GM18907 (cell line): ENCODE results near the gene GNPDA1.

Experiments used
- ATAC-seq: cut with Tn5 transposase; IDR thresholded peaks from one replicate; pipeline ENCODE4 v1.9.1; 2021; ENCODE audit warnings: mild to moderate bottlenecking, moderate library complexity; ENCODE audit not compliant: unreplicated experiment

Gene GNPDA1

DNA sequence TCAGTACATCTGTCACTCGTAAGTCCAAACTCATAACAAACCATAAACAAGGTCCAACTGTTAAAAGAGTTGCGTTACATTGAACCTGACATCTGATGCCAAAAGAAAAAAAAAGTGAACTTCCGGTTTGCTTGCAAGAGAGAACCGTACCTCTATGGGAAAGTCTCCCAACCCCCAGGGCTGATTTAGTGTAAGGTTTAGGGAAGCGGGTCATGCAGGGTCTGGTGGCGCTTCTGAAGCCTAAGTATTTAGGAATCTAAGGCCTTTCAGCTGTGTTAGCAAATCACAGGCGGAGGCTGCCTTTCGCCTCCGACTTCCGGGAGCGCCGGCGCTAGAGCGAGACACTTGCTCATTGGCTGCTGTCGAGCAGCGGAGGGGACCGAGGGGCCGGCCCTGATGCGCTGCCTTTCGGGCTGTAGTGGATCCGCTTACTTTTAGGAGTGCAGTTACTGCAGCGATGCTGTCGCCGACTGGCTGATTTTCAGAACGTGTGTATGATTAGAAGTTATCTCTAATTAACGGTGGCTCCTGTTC is 12.0 kb upstream of the GNPDA1 start:
- peak; percentile 100 for ATAC-seq

DNA sequence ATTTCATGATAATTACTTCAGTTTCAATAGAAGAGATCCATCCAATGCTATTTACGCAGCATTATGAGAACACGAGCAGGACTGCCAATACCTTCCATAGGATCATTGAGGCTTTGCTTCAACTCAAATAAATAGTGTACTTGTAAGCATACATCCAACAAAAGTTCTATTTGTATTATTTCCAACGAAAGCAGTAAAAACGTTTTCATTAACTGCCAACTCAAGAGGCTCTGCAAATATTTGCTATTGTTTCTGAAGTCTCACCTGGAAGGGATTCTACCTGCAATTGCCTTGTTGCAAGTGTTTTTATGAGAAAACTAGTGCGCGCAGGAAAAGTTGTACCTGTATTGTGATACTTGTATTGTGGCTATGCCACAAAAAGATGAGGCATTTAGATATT is 11.0 kb upstream of the GNPDA1 start:
- ATAC-seq: no peak

DNA sequence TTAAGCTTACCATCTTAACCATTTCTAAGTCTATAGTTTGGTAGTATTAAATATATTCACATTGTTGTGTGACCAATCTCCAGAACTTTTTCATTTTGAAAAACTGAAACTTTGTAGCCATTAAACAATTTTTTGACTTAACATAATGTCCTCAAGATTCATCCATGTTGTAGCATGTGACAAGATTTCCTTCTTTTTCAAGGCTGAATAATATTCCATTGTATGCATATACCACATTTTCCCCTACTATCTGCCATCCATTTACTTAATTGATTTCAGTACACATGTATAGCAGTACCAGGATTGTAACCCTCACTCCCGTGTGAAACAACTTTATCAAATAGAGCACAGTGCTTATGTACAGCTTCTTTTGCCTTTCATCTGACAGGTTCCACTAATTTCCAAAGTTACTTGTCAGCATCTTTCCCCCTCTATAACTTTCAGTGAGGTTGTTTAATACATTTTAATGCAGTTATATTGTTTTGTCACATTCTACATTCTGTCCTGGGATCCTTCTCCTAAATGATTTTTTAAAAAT is 7.4 kb upstream of the GNPDA1 start:
- no peak for ATAC-seq

DNA sequence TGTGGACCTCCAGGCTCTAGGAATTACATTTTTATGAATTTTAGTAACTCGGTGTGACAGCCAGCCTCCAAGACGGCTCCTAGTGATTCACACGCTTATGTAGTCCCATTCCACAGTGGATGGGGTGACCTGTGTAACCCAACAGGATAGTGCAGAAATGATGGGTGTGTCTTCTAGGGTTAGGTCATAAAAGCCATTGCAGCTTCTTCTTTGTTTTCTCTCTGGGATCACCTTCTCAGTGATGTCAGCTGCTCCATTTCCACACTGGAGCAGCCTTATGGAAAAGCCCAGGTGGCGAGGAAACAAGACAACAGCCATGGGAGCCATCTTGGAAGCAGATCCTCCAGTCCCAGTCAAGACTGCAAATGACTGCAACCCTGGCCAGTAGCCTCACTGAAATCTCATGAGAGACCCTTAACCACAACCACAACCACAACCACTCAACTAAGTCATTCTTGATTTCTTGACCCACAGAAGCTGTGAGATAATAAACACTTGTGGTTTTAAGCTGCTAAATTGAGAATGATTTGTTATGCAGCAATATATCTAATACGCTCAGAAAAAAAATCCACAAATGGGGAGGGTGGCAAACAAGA is 5.1 kb upstream of the GNPDA1 start:
- ATAC-seq: peak; percentile 50

DNA sequence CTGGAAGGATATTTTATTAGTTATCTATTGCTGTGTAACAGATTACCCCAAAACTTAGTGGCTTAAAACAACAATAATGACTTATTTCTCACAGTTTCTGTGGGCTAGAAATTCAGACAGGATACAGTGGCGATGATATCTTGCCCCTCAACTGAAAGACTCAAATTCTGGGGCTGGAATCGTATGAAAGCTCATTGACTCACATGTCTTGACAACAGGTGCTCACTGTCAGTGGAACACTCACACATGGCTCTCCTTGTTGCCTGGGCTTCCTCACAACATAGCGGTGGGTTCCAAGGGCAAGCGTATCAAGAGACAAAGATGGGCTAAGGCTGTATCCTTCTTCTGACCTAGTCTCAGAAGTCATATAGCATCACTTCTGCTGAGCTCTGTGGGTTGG is 3.7 kb upstream of the GNPDA1 start:
- ATAC-seq: peak; percentile 50

DNA sequence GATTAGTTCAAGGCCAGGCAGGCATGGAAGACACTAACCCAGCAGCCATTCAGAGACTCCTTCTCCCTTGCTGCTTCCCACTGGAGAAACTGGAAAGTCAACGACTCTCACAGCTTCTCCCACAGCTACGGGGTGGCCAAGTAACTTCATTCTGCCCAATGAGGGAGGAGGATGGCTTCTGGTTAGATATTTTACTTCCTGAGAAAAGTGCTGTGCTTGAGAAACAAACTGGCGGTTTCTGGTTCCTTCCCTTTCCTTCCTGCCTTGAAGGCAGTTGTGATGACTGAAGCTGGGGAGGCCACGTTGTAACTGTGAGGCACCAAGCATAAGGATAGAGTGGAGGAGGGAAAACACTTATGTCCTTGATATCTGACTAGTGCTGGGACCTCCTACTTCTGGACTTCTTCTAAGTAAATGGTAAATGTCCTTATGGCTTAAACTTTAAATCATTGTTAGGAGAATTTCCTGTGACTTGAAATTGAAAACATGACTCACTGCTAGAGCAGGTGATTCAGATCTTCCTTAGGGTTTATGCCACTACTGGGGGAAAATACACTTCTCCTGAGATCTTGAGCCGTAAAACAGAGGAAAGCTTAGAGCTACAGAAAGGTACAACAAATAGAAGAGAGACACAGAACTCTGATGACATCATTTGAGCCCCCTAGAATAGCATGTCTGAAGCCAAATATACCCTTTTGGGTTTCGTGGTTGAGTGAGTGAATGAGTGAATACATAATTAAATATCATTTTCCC is 3.1 kb upstream of the GNPDA1 start:
- peak; percentile 48 for ATAC-seq

DNA sequence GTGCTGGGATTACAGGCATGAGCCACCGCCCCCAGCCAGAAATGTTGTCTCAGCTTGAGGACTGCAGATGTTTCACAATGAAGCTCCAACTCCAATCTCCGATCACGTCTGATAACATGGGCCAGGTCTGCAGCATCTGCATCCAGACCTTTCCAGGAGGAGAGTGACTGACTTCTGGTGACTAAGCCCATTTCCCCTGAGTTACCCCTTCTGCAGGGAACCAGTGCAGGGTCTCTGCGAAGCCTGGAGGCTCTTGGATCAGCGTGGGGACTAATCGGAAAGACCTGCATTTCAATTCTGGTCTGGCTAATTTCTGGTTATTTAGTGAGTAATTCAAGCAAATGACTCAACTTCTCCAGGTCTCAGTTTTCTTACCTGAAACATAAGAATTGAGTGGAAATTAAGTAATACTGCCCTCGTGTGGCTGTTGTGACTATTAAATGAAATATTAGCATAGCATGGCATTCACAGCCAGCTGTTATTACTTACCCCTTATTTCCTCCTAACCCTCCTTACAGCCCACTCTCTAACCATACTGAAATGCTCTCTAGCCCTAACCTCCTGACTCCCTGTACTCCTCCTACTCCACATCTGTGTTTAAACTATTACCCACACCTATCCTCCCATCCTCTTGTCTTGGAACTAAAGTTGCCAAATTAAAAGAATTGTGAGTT is 2.2 kb upstream of the GNPDA1 start:
- ATAC-seq: peak; percentile 29

- no peak for ATAC-seq
Measured at GRCh38 chr5:142013734-142014521, 1.1 kb upstream of the GNPDA1 start.

DNA sequence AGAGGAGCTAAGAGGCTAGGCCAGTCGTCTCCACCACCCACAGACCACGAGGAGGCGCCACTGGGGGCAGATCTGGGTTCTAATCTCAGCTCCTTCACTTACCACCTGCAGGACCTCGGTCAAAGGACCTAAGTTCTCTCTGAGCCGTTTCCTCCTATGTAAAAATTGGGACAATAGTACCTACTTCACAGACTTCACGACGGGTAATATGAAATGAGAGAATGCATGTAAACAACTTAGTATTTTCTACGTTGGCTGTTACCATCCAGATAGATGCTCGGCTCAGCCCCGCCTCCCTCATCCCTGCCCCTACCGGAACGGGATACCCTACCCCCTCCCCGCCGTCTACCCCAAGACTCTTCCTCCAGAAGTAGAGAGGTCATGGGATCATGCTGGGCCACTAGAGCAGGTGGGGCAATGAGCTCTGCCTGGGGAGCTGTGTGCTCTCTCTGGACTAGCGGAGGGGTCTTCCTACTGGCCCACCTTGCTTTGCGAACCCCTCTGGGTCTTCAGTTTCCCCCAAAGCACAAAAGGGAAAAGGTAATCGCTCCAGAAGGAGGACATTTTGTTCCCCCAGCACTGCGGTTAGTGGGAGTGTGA is 541 bp downstream of the GNPDA1 start:
- ATAC-seq: no peak

GRCh38 chr5:142011572-142012185 is 1.1 kb downstream of the GNPDA1 start:
- no peak for ATAC-seq

GRCh38 chr5:142009886-142010285 is 2.9 kb downstream of the GNPDA1 start:
- no peak for ATAC-seq

DNA sequence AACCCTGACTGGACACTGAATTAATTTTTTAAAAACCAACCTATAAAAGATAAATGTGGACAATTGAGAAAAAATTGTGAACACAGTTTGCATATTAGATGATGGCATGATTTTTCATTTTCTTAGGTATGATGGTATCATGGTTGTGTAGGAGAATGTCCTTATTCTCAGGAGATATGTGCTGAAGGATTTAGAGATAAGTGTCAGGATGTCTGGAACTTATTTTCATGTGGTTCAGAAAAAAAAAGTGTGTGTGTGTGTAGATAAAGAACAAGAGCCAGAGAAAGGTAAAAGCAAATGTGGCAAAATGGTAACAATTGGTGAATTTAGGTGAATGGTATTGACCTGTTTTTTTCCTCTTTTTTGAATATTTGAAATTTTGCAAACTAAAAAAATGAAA is 4.0 kb downstream of the GNPDA1 start:
- ATAC-seq: no peak

- ATAC-seq: no peak
Measured at GRCh38 chr5:142007237-142007544, 5.6 kb downstream of the GNPDA1 start.

- no peak for ATAC-seq
Measured at GRCh38 chr5:142006363-142007236, 6.2 kb downstream of the GNPDA1 start.

DNA sequence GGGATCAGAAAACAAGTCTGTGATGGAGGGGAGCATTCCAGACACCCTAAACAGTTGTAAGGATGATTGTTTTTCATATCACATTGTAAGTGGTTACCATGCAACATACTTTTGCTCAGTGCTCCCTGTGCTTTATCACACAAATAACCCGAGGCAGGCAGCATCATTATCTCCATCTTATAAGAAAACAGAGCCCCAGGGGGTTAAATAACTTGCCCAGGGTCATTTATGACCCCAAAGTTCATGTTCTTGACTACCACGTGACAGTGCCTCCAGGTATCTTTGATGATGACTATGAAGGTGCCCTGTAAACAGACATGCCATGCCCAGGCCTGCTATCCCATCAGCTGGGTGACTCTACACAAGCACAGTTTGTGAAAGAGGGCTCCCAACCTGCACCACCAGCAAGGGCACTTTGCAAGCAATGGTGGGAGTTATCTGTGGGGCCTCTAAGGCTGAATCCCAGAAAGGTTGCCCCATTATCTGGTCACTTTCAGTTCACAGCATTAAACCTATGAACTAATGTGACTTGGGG is 9.5 kb downstream of the GNPDA1 start:
- ATAC-seq: no peak

- ATAC-seq: no peak
Measured at GRCh38 chr5:142000704-142001484, 11.9 kb downstream of the GNPDA1 start.

DNA sequence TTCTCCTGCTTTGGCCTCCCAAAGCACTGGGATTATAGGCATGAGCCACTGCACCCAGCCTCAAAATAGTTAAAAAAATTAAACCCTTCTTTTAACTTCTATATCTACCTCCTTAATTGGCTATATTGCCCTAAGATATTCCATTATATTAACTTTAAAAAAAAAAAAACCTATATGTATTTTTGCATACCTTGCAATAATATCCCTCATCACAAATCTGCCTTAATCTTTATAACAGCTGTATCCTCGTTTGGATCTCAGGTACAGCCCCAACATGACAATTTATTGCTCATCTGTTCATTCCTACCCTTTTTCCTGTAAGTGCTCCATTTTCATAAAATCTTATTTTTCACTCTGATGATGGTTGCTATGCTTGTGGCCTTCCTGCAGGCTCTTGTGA is 12.7 kb downstream of the GNPDA1 start:
- ATAC-seq: no peak

DNA sequence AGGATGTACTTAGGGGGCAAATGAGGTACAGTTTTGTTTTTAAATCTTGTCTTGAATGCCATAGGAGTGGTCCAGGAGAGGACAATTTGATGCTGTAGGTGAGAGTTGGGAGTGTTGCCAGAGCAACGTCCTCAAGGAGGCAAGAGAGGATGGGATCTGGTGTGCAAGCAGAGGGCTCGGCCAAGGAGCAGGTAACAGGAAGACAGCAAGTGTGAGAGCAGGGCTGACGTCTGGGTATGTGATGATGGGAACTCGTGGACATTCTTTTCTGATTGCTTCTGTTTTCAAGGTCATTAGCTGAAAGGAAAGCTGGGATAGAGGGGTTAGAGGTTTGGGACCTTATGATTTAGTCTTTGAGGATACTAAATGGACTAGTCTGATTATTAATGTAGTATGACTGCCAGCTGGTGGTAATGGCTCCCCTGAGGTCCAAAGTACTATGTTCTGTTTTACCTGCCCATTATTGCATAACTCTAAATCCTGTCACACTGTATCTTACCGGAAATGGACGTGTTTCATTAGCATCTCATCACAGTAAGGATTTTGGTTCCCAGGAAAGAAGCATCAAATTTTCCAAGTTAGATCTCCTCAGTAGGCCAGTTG is 15.4 kb downstream of the GNPDA1 start:
- ATAC-seq: no peak
